Thyroid gland (tissue), 4 donors: ENCODE measurements around the gene DLX1. TPM values are rescaled to one million over a fixed set of nuclear protein-coding genes. Genes with fewer than 3 reads are reported as not detected.

Experiments used
- DNase-seq, 2 donors: peaks; one replicate each; pipeline ENCODE4 v3.0.0-alpha.2; 2019
- H3K27ac ChIP-seq, 3 donors: fragments of 200-600 bp; sonication (generic); 1 replicate in 2 of 3; 2 replicates in 1 of 3; pipeline ENCODE4 v1.5.1; 2016 to 2019; ENCODE audit warnings: mild to moderate bottlenecking in 1 of 3, moderate library complexity in 1 of 3
- H3K27me3 ChIP-seq: fragments of 200-600 bp; sonication (generic); one replicate; pipeline ENCODE4 v1.5.1; 2019
- H3K36me3 ChIP-seq, 2 donors: fragments of 200-600 bp; sonication (generic); one replicate each; pipeline ENCODE4 v1.5.1; 2016 to 2019
- H3K4me1 ChIP-seq, 2 donors: fragments of 200-600 bp; sonication (generic); one replicate each; pipeline ENCODE4 v1.5.1; 2017 to 2019
- H3K4me3 ChIP-seq, 3 donors: fragments of 200-600 bp; sonication (generic); replicated peaks in 1 of 3; 1 replicate in 2 of 3; 2 replicates in 1 of 3; pipeline ENCODE4 v1.5.1; 2016; ENCODE audit warnings: mild to moderate bottlenecking in 1 of 3
- H3K9me3 ChIP-seq: fragments of 200-600 bp; sonication (generic); one replicate; pipeline ENCODE4 v1.5.1; 2017
- POLR2A ChIP-seq, 2 donors: fragments of 450-650 bp; IDR thresholded peaks; one replicate each; pipeline ENCODE4 v1.6.1; 2017; ENCODE audit warnings: antibody characterized with exemption in 2 of 2, mild to moderate bottlenecking in 2 of 2, moderate library complexity in 1 of 2
- WGBS, 2 donors: methylation state at CpG; one replicate each; pipeline ENCODE4 v1.1.5; 2017; 5-methylcytosine and 5-hydroxymethylcytosine counted together
- intact Hi-C: fragments of 100-400 bp; cut with DNase I; formaldehyde crosslinking; loops from one replicate; pipeline ENCODE4 v1.15.1; 2023
- total RNA-seq, 4 donors: library from RNA; depleted of rRNA; stranded (reverse); fragments of >200 nt; gene quantifications; one replicate each; pipeline ENCODE4 v1.2.3, GENCODE V29; 2016
- TF ChIP-seq, protein P1 (sequence below), 6 experiments: fragments of 200-600 bp in 3 of 6; fragments of 450-650 bp in 3 of 6; sonication (generic) in 3 of 6; IDR thresholded peaks; one replicate each; pipeline ENCODE4 v1.5.1; 2016 to 2019; ENCODE audit warnings: antibody characterized with exemption in 6 of 6, mild to moderate bottlenecking in 2 of 6, inconsistent platforms in 1 of 6, moderate library complexity in 1 of 6

DLX1 gene
- total RNA-seq, 4 donors from 2014 or later = 0.68 to 1.5 (median 1.0) TPM

GRCh38 chr2:172049567-172050120 lies 35.7 kb upstream of the DLX1 start:
- DNase-seq = no peak
- Histone ChIP-seq H3K4me3 (no peak overlapping the region), H3K27me3 (no peaks in the 10 kb centered on the region), H3K9me3 (no peaks in the 10 kb centered on the region), H3K4me1 (no peaks in the 10 kb centered on the region), H3K36me3 (no peaks in the 10 kb centered on the region), H3K27ac (no peak overlapping the region)
- TF ChIP-seq, protein P1, sequence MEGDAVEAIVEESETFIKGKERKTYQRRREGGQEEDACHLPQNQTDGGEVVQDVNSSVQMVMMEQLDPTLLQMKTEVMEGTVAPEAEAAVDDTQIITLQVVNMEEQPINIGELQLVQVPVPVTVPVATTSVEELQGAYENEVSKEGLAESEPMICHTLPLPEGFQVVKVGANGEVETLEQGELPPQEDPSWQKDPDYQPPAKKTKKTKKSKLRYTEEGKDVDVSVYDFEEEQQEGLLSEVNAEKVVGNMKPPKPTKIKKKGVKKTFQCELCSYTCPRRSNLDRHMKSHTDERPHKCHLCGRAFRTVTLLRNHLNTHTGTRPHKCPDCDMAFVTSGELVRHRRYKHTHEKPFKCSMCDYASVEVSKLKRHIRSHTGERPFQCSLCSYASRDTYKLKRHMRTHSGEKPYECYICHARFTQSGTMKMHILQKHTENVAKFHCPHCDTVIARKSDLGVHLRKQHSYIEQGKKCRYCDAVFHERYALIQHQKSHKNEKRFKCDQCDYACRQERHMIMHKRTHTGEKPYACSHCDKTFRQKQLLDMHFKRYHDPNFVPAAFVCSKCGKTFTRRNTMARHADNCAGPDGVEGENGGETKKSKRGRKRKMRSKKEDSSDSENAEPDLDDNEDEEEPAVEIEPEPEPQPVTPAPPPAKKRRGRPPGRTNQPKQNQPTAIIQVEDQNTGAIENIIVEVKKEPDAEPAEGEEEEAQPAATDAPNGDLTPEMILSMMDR (IDR thresholded peaks at IDR 0.05) = no peak
- TF ChIP-seq POLR2A (IDR thresholded peaks at IDR 0.05) = no peak
- WGBS, 2 donors = 92 to 96% methylated on average over 2 of the region's 2 CpGs
- intact Hi-C loops = no loop called here

DNA sequence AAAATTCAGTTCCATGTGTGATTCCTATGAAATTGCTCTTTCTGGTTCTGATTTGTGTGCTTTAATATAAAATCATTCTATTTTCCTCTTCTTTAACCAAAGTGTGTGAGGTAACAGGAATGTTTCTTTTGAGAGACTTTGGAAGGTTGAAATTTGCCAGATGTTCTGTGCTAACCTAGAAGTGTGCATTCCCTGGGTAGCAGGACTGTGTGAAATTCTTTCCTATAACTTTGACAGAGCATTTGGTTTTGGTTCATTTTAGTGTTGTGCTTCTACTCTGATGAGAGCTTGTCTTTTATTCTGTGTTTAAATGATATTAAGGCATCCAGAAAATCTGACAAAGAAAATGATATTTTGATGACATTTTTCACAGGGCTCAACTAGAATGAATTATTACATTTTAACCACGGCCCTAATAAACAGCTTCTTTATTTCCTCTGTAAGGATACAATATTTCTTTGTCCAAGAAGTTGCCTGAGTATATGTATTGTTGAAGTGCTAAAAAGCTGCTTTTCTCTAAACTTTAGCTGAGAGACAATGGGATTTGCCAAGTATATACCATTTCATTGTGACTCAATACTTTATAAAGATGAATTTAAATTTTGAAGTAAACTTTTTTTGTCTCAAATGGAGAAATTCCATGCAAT lies 34.7 kb upstream of the DLX1 start:
- H3K27ac ChIP-seq = no peak overlapping the region
- WGBS, 2 donors = 94 to 95% methylated on average over 1 of the region's 1 CpG
- intact Hi-C loops = no loop called here
- H3K27me3 ChIP-seq = no peaks in the 10 kb centered on the region
- no peak overlapping the region for H3K4me3 ChIP-seq
- H3K9me3 ChIP-seq = no peaks in the 10 kb centered on the region
- TF ChIP-seq POLR2A (IDR thresholded peaks at IDR 0.05) = no peak
- TF ChIP-seq, protein P1 (IDR thresholded peaks at IDR 0.05) = no peak
- no peaks in the 10 kb centered on the region for H3K36me3 ChIP-seq
- H3K4me1 ChIP-seq = no peaks in the 10 kb centered on the region
- no peak for DNase-seq

- no peak for DNase-seq
- Histone ChIP-seq H3K9me3 (no peaks in the 10 kb centered on the region), H3K27ac (no peak overlapping the region), H3K4me3 (no peak overlapping the region), H3K27me3 (no peaks in the 10 kb centered on the region), H3K36me3 (no peaks in the 10 kb centered on the region), H3K4me1 (no peaks in the 10 kb centered on the region)
- 61 to 68% methylated on average over 4 of the region's 4 CpGs for WGBS, 2 donors
- intact Hi-C loops = no loop called here
- TF ChIP-seq POLR2A (IDR thresholded peaks at IDR 0.05) = no peak
- TF ChIP-seq, protein P1 (IDR thresholded peaks at IDR 0.05) = no peak
Measured at GRCh38 chr2:172052000-172052983, 33.0 kb upstream of the DLX1 start.

- TF ChIP-seq POLR2A (IDR thresholded peaks at IDR 0.05) = no peak
- TF ChIP-seq, protein P1 (IDR thresholded peaks at IDR 0.05) = no peak
- Histone ChIP-seq H3K4me3 (no peak overlapping the region), H3K4me1 (no peaks in the 10 kb centered on the region), H3K27me3 (no peaks in the 10 kb centered on the region), H3K9me3 (no peaks in the 10 kb centered on the region), H3K27ac (no peak overlapping the region), H3K36me3 (no peaks in the 10 kb centered on the region)
- intact Hi-C loops = no loop called here
- 80 to 95% methylated on average over 1 of the region's 1 CpG for WGBS, 2 donors
- DNase-seq = no peak
Measured at GRCh38 chr2:172053486-172053885, 31.8 kb upstream of the DLX1 start.
